HCT116 (cell line): ENCODE data around the gene BMERB1. TPM values are rescaled to one million over a fixed set of nuclear protein-coding genes. Genes with fewer than 3 reads are reported as not detected.
"Not testable (repeated sequence)": the region's sequence is repeated elsewhere in the genome, so short reads cannot be mapped to it uniquely, and the experiment has no call there.

ENCODE experiments used
- ATAC-seq: fragments of 200-7000 bp; cut with Tn5 transposase; 2 replicates; pipeline ENCODE4 v1.9.1; 2020; ENCODE audit warnings: mild to moderate bottlenecking, moderate library complexity
- BruUV-seq: library from RNA; stranded (reverse); fragments of 400-500 nt; replicated peaks from 2 replicates; lab custom pipeline; 2021; lab: Mats Ljungman, UMichigan
- CTCF ChIA-PET: fragments of 300-600 bp; sonication (Branson Sonifier 250); formaldehyde crosslinking; loops from one replicate; lab custom pipeline; 2021; ENCODE audit warnings: antibody characterized with exemption; lab: Charles Lee
- POLR2A ChIA-PET: fragments of 300-600, 350-600 bp; sonication (Branson Sonifier 250); formaldehyde crosslinking; loops from one replicate; lab custom pipeline; 2021; ENCODE audit warnings: antibody characterized with exemption; lab: Charles Lee
- RAD21 ChIA-PET, 2 experiments: fragments of 300-600 bp; sonication (Branson Sonifier 250); formaldehyde crosslinking; loops; one replicate each; lab custom pipeline; 2023; ENCODE audit warnings: low total read pairs in 2 of 2; ENCODE audit not compliant: uncharacterized antibody in 2 of 2, unreplicated experiment in 2 of 2, low non-redundant PET in 1 of 2; lab: Charles Lee
- DNase-seq: peaks from one replicate; pipeline ENCODE4 v3.0.0-alpha.2; 2010; ENCODE audit warnings: low read depth, low spot score
- H2AFZ ChIP-seq: fragments of 200-600 bp; shearing (Covaris generic), sonication (generic); 2 replicates; pipeline ENCODE4 v1.6.1; 2017; ENCODE audit warnings: low read depth, mixed run types, mixed read lengths, antibody characterized with exemption, low read length; ENCODE audit not compliant: poor library complexity, severe bottlenecking
- H3K27ac ChIP-seq: 2 replicates; pipeline ENCODE4 v1.5.1; 2012; ENCODE audit warnings: low read depth, low read length
- H3K27me3 ChIP-seq: fragments of 200-600 bp; sonication (generic); 2 replicates; pipeline ENCODE4 v1.6.1; 2016; ENCODE audit warnings: mixed run types, low read length, mixed read lengths; ENCODE audit not compliant: insufficient read depth
- H3K36me3 ChIP-seq, 2 experiments: fragments of 200-500 bp in 1 of 2; fragments of 200-600 bp in 1 of 2; sonication (Bioruptor generic) in 1 of 2; sonication (generic) in 1 of 2; 2 replicates each; pipeline versions ENCODE4 v1.5.1 to v1.6.1; 2014 to 2016; ENCODE audit warnings: low read length in 2 of 2, inconsistent platforms in 1 of 2, mixed read lengths in 1 of 2, mixed run types in 1 of 2; ENCODE audit not compliant: insufficient read depth in 2 of 2, control insufficient read depth in 1 of 2
- H3K4me1 ChIP-seq, 2 experiments: fragments of 200-600 bp in 1 of 2; sonication (generic) in 1 of 2; 2 replicates each; pipeline versions ENCODE4 v1.5.1 to v1.6.1; 2012 to 2017; ENCODE audit warnings: low read length in 2 of 2, inconsistent platforms in 1 of 2, mild to moderate bottlenecking in 1 of 2, mixed read lengths in 1 of 2, mixed run types in 1 of 2, moderate library complexity in 1 of 2; ENCODE audit not compliant: insufficient read depth in 2 of 2, control insufficient read depth in 1 of 2
- H3K4me2 ChIP-seq: fragments of 200-600 bp; sonication (generic); 2 replicates; pipeline ENCODE4 v1.6.1; 2017; ENCODE audit warnings: mixed run types, low read length, mixed read lengths
- H3K4me3 ChIP-seq, 2 experiments: fragments of 200-600 bp in 1 of 2; sonication (generic) in 1 of 2; replicated peaks in 1 of 2; 2 replicates each; pipeline ENCODE4 v1.5.1; 2011 to 2016; ENCODE audit warnings: low read length in 2 of 2, control low read depth in 1 of 2, low read depth in 1 of 2, mild to moderate bottlenecking in 1 of 2, mixed read lengths in 1 of 2, mixed run types in 1 of 2
- H3K79me2 ChIP-seq: fragments of 200-600 bp; sonication (generic); 2 replicates; pipeline ENCODE4 v1.6.1; 2017; ENCODE audit warnings: mild to moderate bottlenecking, mixed run types, low read length, moderate library complexity, mixed read lengths; ENCODE audit not compliant: insufficient read depth
- H3K9ac ChIP-seq: fragments of 200-600 bp; sonication (generic); 2 replicates; pipeline ENCODE4 v1.6.1; 2016; ENCODE audit warnings: low read length, mixed read lengths
- H3K9me2 ChIP-seq: fragments of 200-600 bp; sonication (generic), shearing (Covaris generic); 2 replicates; pipeline ENCODE4 v1.6.1; 2017; ENCODE audit warnings: mixed run types, mild to moderate bottlenecking, moderate library complexity; ENCODE audit not compliant: insufficient read depth
- H3K9me3 ChIP-seq, 2 experiments: fragments of 200-500 bp in 1 of 2; fragments of 200-600 bp in 1 of 2; sonication (Bioruptor generic) in 1 of 2; sonication (generic) in 1 of 2; 2 replicates each; pipeline ENCODE4 v1.6.1; 2014 to 2017; ENCODE audit warnings: low read length in 2 of 2, mixed read lengths in 2 of 2, inconsistent platforms in 1 of 2, low read depth in 1 of 2, mild to moderate bottlenecking in 1 of 2, mixed run types in 1 of 2, moderate library complexity in 1 of 2; ENCODE audit not compliant: control insufficient read depth in 1 of 2, insufficient read depth in 1 of 2
- H4K20me1 ChIP-seq: fragments of 200-600 bp; sonication (generic), shearing (Covaris generic); 2 replicates; pipeline ENCODE4 v1.6.1; 2017; ENCODE audit warnings: mixed run types, mild to moderate bottlenecking, moderate library complexity; ENCODE audit not compliant: insufficient read depth
- intact Hi-C: fragments of 100-400 bp; cut with micrococcal nuclease; formaldehyde crosslinking; loops from 2 replicates; pipeline ENCODE4 v1.10.0; 2022
- total RNA-seq: library from RNA; stranded (reverse); gene quantifications from one replicate; pipeline ENCODE4 v1.2.1, GENCODE V29; 2021; ENCODE audit not compliant: unreplicated experiment

The BMERB1 gene
- total RNA-seq, 1 experiment from 2014 or later = 43.6 TPM

GRCh38 chr16:15393025-15393424 is 41.4 kb upstream of the BMERB1 start:
- RAD21 ChIA-PET = not testable (repeated sequence)

GRCh38 chr16:15395631-15396508 is 38.5 kb upstream of the BMERB1 start, which contains the start of gene MPV17L:
Gene MPV17L, plus strand, starts transcription at chr16:15395754. Its CDS starts 144 bp downstream, at chr16:15395898.
- intact Hi-C loops, H3K27ac ChIP-seq, H3K9me3 ChIP-seq, H3K36me3 ChIP-seq, POLR2A ChIA-PET, DNase-seq, H3K9me2 ChIP-seq, H4K20me1 ChIP-seq, BruUV-seq, CTCF ChIA-PET, H3K79me2 ChIP-seq, H3K9ac ChIP-seq, H3K27me3 ChIP-seq, ATAC-seq, H3K4me1 ChIP-seq, RAD21 ChIA-PET, H3K4me3 ChIP-seq, H2AFZ ChIP-seq, H3K4me2 ChIP-seq: not testable (repeated sequence)

More at GRCh38 chr16:15393025-15393424, 41.4 kb upstream of the BMERB1 start:
- POLR2A ChIA-PET, intact Hi-C loops, H3K27ac ChIP-seq, H3K36me3 ChIP-seq, BruUV-seq, H3K4me2 ChIP-seq, ATAC-seq, H4K20me1 ChIP-seq, H3K9me2 ChIP-seq, DNase-seq, H3K9me3 ChIP-seq, CTCF ChIA-PET, H3K4me3 ChIP-seq, H3K27me3 ChIP-seq, H3K4me1 ChIP-seq, H3K79me2 ChIP-seq, H3K9ac ChIP-seq, H2AFZ ChIP-seq: not testable (repeated sequence)

- H2AFZ ChIP-seq, H3K4me1 ChIP-seq, ATAC-seq, H3K9me2 ChIP-seq, H4K20me1 ChIP-seq, POLR2A ChIA-PET, H3K4me3 ChIP-seq, CTCF ChIA-PET, H3K4me2 ChIP-seq, intact Hi-C loops, H3K36me3 ChIP-seq, H3K79me2 ChIP-seq, H3K9me3 ChIP-seq, H3K27me3 ChIP-seq, BruUV-seq, H3K27ac ChIP-seq, DNase-seq, H3K9ac ChIP-seq, RAD21 ChIA-PET: not testable (repeated sequence)
These were observed 37.9 kb upstream of the BMERB1 start for GRCh38 chr16:15396509-15396829.
